SH-SY5Y (cell line): Measurements from ENCODE around the gene XRRA1.

Experiments used
- GATA2 ChIP-seq: IDR thresholded peaks from 2 replicates; pipeline ENCODE4 v1.6.1; 2011; ENCODE audit warnings: mild to moderate bottlenecking, low read depth, low read length
- GATA3 ChIP-seq: IDR thresholded peaks from 2 replicates; pipeline ENCODE4 v1.6.1; 2011; ENCODE audit warnings: low read depth, mild to moderate bottlenecking, low read length, moderate library complexity

DNA sequence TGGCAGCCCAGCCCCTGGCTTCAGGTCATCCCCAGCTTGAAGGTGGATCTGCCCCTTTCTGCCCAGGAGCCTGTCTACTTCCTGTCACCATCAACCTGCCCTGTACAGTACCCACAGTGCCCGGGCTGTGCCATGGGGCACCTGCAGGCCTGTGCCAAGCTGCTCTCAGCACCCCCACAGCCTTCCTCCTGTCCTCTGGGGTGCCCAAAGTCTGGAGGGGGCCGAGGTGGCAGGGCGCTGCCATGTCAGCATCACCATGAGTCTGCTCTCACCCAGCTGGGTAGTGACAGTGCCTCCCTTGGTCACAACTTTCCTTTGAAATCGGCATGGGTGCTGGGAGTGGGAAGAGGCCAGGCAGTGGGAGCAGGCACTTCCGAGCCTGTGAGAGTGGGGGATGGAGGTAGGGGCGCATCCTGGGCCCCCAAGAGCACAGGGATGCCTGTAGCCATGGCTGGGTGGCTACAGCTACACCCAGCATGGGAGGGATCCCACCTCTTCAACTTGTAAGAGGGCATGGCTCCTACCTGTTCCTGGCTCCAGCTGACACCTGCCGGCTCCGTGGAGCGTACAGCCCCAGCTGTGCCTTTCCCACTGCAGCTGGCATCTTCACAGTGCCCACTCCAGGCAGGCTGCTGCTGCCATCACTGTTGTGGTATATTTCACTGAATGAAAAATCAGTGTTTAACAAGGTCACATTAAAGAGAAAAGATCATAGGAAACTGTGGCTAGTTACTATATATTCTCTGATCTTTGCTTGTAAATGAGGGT lies 157.4 kb downstream of the XRRA1 start:
- TF ChIP-seq GATA3 (no peak), GATA2 (no peak)
